ENCODE measurements around the gene ZNF580. TPM values are rescaled to one million over a fixed set of nuclear protein-coding genes. Genes with fewer than 3 reads are reported as not detected.

ZNF580 gene
- total and polyA plus RNA-seq, 2 of the 8 experiments (the other 6 are each of a cell fraction or from before 2014, with no cell fraction given), result 12.0 to 24.6 TPM

GRCh38 chr19:55674841-55675660 is 34.2 kb downstream of the ZNF580 start, which contains the start of gene EPN1 (continued):
- no peak for TF ChIP-seq CBX8 (IDR thresholded peaks at IDR 0.05; ENCODE audit: borderline replicate concordance, low read depth, low read length)
- TF ChIP-seq CTBP2 (IDR thresholded peaks at IDR 0.05; ENCODE audit: borderline replicate concordance, insufficient read depth, insufficient read length, low read length), result no peak
- TF ChIP-seq ASH2L (IDR thresholded peaks at IDR 0.05; ENCODE audit: low read length), result peak; percentile 62
- peak; percentile 97 for TF ChIP-seq GABPA (IDR thresholded peaks at IDR 0.05; ENCODE audit: borderline replicate concordance, insufficient read depth, low read length)
- 0 out of 4 replicates have a peak, but pooled peaks of 1 of the 2 experiments have one; percentile 17 for TF ChIP-seq HDAC2 (IDR thresholded peaks at IDR 0.05; ENCODE audit: borderline replicate concordance in 1 of 2, low read depth in 2 of 2, low read length in 2 of 2)
- no peak for TF ChIP-seq YY1 (IDR thresholded peaks at IDR 0.05; ENCODE audit: low read depth, low read length)
- peak; percentile 36 for TF ChIP-seq KDM4A (IDR thresholded peaks at IDR 0.05; ENCODE audit: low read depth, low read length, severe bottlenecking)
- TF ChIP-seq SP1 (IDR thresholded peaks at IDR 0.05; ENCODE audit: low read depth, low read length), result peak; percentile 9; the same call in 1 of the 2 replicates
- TF ChIP-seq CTCF (IDR thresholded peaks at IDR 0.05; ENCODE audit: control extremely low read depth in 1 of 3, insufficient read depth in 1 of 3, low read depth in 1 of 3, low read length in 3 of 3), result no peak
- peak; percentile 18; the same call in 1 of the 2 replicates for TF ChIP-seq MAX (IDR thresholded peaks at IDR 0.05)
- no peak for TF ChIP-seq JUND (IDR thresholded peaks at IDR 0.05; ENCODE audit: low read length)
- peak; percentile 88 for TF ChIP-seq POLR2AphosphoS5 (IDR thresholded peaks at IDR 0.05; ENCODE audit: low read depth, low read length)
- no peak for TF ChIP-seq BCL11A (IDR thresholded peaks at IDR 0.05; ENCODE audit: low read depth in 2 of 2, low read length in 2 of 2)
- TF ChIP-seq SIN3A (conservative IDR thresholded peaks at IDR 0.05 in 1 of 2, IDR thresholded peaks at IDR 0.05 in 1 of 2; ENCODE audit: low read depth in 1 of 2, low read length in 2 of 2), result peak; percentile 55 to 66; a peak in 3 of 4 replicates
- TF ChIP-seq EZH2 (IDR thresholded peaks at IDR 0.05; ENCODE audit: low read depth, low read length, severe bottlenecking), result no peak
- no peak for TF ChIP-seq CBX5 (IDR thresholded peaks at IDR 0.05; ENCODE audit: low read depth, low read length)
- no peak for TF ChIP-seq RNF2 (IDR thresholded peaks at IDR 0.05; ENCODE audit: borderline replicate concordance, low read depth, low read length, missing control alignments, poor library complexity, severe bottlenecking)
- TF ChIP-seq CREB1 (IDR thresholded peaks at IDR 0.05), result peak; percentile 95
- TF ChIP-seq SP2 (IDR thresholded peaks at IDR 0.05; ENCODE audit: low read length), result no peak

Measured in H1 (cell line).